Measurements from ENCODE around the gene RFC1.
"Not testable (repeated sequence)": the region's sequence is repeated elsewhere in the genome, so short reads cannot be mapped to it uniquely, and the experiment has no call there.

RFC1 gene

GRCh38 chr4:39285111-39285795, 80.9 kb downstream of the RFC1 start:
- DNase-seq (ENCODE audit: low read depth), result no peak
- no peak for TF ChIP-seq CTCF (conservative IDR thresholded peaks at IDR 0.05; ENCODE audit: low read length)

GRCh38 chr4:39280770-39281169, 85.4 kb downstream of the RFC1 start:
- no peak for DNase-seq (ENCODE audit: low read depth)
- H3K4me3 ChIP-seq (ENCODE audit: low read length), result no peak overlapping the region
- TF ChIP-seq CTCF (conservative IDR thresholded peaks at IDR 0.05; ENCODE audit: low read length), result no peak

More at GRCh38 chr4:39285111-39285795, 80.9 kb downstream of the RFC1 start:
- H3K4me3 ChIP-seq (ENCODE audit: low read length), result no peak overlapping the region

- no peak overlapping the region for H3K4me3 ChIP-seq (ENCODE audit: low read length)
- DNase-seq (ENCODE audit: low read depth), result no peak
- no peak for TF ChIP-seq CTCF (conservative IDR thresholded peaks at IDR 0.05; ENCODE audit: low read length)
These were observed 86.7 kb downstream of the RFC1 start for GRCh38 chr4:39279416-39279815.

- no peak for DNase-seq (ENCODE audit: low read depth)
- TF ChIP-seq CTCF (conservative IDR thresholded peaks at IDR 0.05; ENCODE audit: low read length), result no peak
- H3K4me3 ChIP-seq (ENCODE audit: low read length), result no peak overlapping the region
These were observed 87.7 kb downstream of the RFC1 start for GRCh38 chr4:39278476-39278875.

- H3K4me3 ChIP-seq (ENCODE audit: low read length); DNase-seq (ENCODE audit: low read depth): not testable (repeated sequence)
These were observed 88.5 kb downstream of the RFC1 start for GRCh38 chr4:39277661-39278060.

GRCh38 chr4:39274503-39274902, 91.7 kb downstream of the RFC1 start:
- TF ChIP-seq CTCF (conservative IDR thresholded peaks at IDR 0.05; ENCODE audit: low read length), result no peak

GRCh38 chr4:39263895-39264294, 102.3 kb downstream of the RFC1 start:
- H3K4me3 ChIP-seq (ENCODE audit: low read length), result no peak overlapping the region
- DNase-seq (ENCODE audit: low read depth), result no peak
- TF ChIP-seq CTCF (conservative IDR thresholded peaks at IDR 0.05; ENCODE audit: low read length), result no peak

More at GRCh38 chr4:39274503-39274902, 91.7 kb downstream of the RFC1 start:
- no peak for DNase-seq (ENCODE audit: low read depth)
- no peak overlapping the region for H3K4me3 ChIP-seq (ENCODE audit: low read length)
